A549 (cell line): Measurements from ENCODE around the gene FAM20B. TPM values are rescaled to one million over a fixed set of nuclear protein-coding genes. Genes with fewer than 3 reads are reported as not detected.

Source experiments
- ATAC-seq, 2 experiments: fragments of 200-7000 bp in 1 of 2; fragments of >200 bp in 1 of 2; cut with Nextera tagmentation in 1 of 2; cut with Tn5 transposase in 1 of 2; 3 replicates each; pipeline versions ENCODE4 v1.8.0 to v1.9.1; 2018 to 2020; ENCODE audit warnings: mild to moderate bottlenecking in 1 of 2, moderate library complexity in 1 of 2
- CTCF ChIA-PET: fragments of 300-600 bp; sonication (Branson Sonifier 250); formaldehyde crosslinking; extraction: SDS; loops from one replicate; lab custom pipeline; 2021; ENCODE audit warnings: antibody characterized with exemption, inconsistent platforms; lab: Yijun Ruan, JAX
- POLR2A ChIA-PET: fragments of 350-600 bp; formaldehyde crosslinking; extraction: SDS; loops from one replicate; lab custom pipeline; 2021; ENCODE audit warnings: antibody characterized with exemption, inconsistent platforms; lab: Yijun Ruan, JAX
- DNase-seq, 2 experiments: peaks; one replicate each; pipeline versions ENCODE4 v3.0.0 to v3.0.0-alpha.2; 2011 to 2016; ENCODE audit warnings: low read depth in 1 of 2, low spot score in 1 of 2
- FAIRE-seq: peaks from 2 replicates; lab custom pipeline; 2011; peaks lifted over from hg19 to GRCh38; lab: Jason Lieb, UNC
- H3K27ac ChIP-seq, 2 experiments: fragments of >200 bp; sonication (Bioruptor Twin); formaldehyde crosslinking; 3 replicates each; pipeline ENCODE4 v1.5.1; 2016 to 2017
- H3K4me1 ChIP-seq: fragments of >200 bp; sonication (Bioruptor Twin); formaldehyde crosslinking; 3 replicates; pipeline ENCODE4 v1.6.1; 2016
- H3K4me2 ChIP-seq: fragments of >200 bp; sonication (Bioruptor Twin); formaldehyde crosslinking; 3 replicates; pipeline ENCODE4 v1.6.1; 2016
- H3K4me3 ChIP-seq: fragments of >200 bp; sonication (Bioruptor Twin); formaldehyde crosslinking; 3 replicates; pipeline ENCODE4 v1.5.1; 2016
- H3K9me3 ChIP-seq: fragments of >200 bp; sonication (Bioruptor Twin); formaldehyde crosslinking; 3 replicates; pipeline ENCODE4 v1.6.1; 2016
- ATOH8 ChIP-seq: fragments of 250-450 bp; sonication (Bioruptor Pico); IDR thresholded peaks from 2 replicates; pipeline ENCODE4 v1.5.0; 2020; ENCODE audit warnings: low read depth, mild to moderate bottlenecking, moderate library complexity
- CBX2 ChIP-seq: fragments of 200-600 bp; sonication (generic); IDR thresholded peaks from 2 replicates; pipeline ENCODE4 v1.6.1; 2016; ENCODE audit warnings: low read depth, mild to moderate bottlenecking, borderline replicate concordance
- EHMT2 ChIP-seq: fragments of 200-600 bp; sonication (generic); IDR thresholded peaks from 2 replicates; pipeline ENCODE4 v1.6.1; 2016; ENCODE audit warnings: antibody characterized with exemption, low read depth, mild to moderate bottlenecking, moderate library complexity
- EP300 ChIP-seq, 2 experiments: fragments of >200 bp; sonication (Bioruptor Twin); formaldehyde crosslinking; IDR thresholded peaks; 2 replicates in 1 of 2; 3 replicates in 1 of 2; pipeline ENCODE4 v1.6.1; 2016 to 2017
- ESRRA ChIP-seq: fragments of 150-350 bp; IDR thresholded peaks from 2 replicates; pipeline ENCODE4 v1.6.1; 2014; ENCODE audit warnings: mild to moderate bottlenecking, low read length, borderline replicate concordance
- GATA3 ChIP-seq: IDR thresholded peaks from 2 replicates; pipeline ENCODE4 v1.6.1; 2012; ENCODE audit warnings: borderline replicate concordance
- HMGXB4 ChIP-seq: fragments of 250-450 bp; sonication (Bioruptor Pico); IDR thresholded peaks from 2 replicates; pipeline ENCODE4 v1.5.0; 2021; ENCODE audit warnings: mild to moderate bottlenecking, moderate library complexity, borderline replicate concordance
- HOXA7 ChIP-seq: fragments of 250-450 bp; sonication (Bioruptor Pico); IDR thresholded peaks from 2 replicates; pipeline ENCODE4 v1.5.0; 2020; ENCODE audit warnings: mild to moderate bottlenecking, moderate library complexity
- JUNB ChIP-seq: fragments of >200 bp; sonication (Bioruptor Twin); formaldehyde crosslinking; IDR thresholded peaks from 2 replicates; pipeline ENCODE4 v1.6.1; 2016
- KDM5A ChIP-seq: fragments of 200-600 bp; sonication (generic); IDR thresholded peaks from 2 replicates; pipeline ENCODE4 v1.6.1; 2016; ENCODE audit warnings: antibody characterized with exemption, mild to moderate bottlenecking
- MAFK ChIP-seq: fragments of 450-650 bp; IDR thresholded peaks from 2 replicates; pipeline ENCODE4 v1.6.1; 2014; ENCODE audit not compliant: partially characterized antibody
- MAX ChIP-seq: IDR thresholded peaks from 2 replicates; pipeline ENCODE4 v1.6.1; 2012
- NR3C1 ChIP-seq: fragments of >200 bp; sonication (Bioruptor Twin); formaldehyde crosslinking; IDR thresholded peaks from 3 replicates; pipeline ENCODE4 v1.6.1; 2017
- RAD21 ChIP-seq, 2 experiments: fragments of >200 bp in 1 of 2; sonication (Bioruptor Twin) in 1 of 2; formaldehyde crosslinking in 1 of 2; IDR thresholded peaks in 1 of 2; conservative IDR thresholded peaks in 1 of 2; 2 replicates in 1 of 2; 3 replicates in 1 of 2; pipeline ENCODE4 v1.6.1; 2012 to 2018; ENCODE audit warnings: inconsistent platforms in 1 of 2
- RCOR1 ChIP-seq: fragments of 150-350 bp; IDR thresholded peaks from 2 replicates; pipeline ENCODE4 v1.6.1; 2014; ENCODE audit warnings: antibody characterized with exemption, low read length, low read depth
- SMC3 ChIP-seq: fragments of >200 bp; sonication (Bioruptor Twin); formaldehyde crosslinking; IDR thresholded peaks from 3 replicates; pipeline ENCODE4 v1.6.1; 2018; ENCODE audit warnings: inconsistent platforms
- TFCP2L1 ChIP-seq: fragments of 250-450 bp; sonication (Bioruptor Pico); IDR thresholded peaks from 2 replicates; pipeline ENCODE4 v1.5.0; 2021; ENCODE audit warnings: mild to moderate bottlenecking
- ZFP36 ChIP-seq: fragments of 450-650 bp; IDR thresholded peaks from 2 replicates; pipeline ENCODE4 v1.6.1; 2014; ENCODE audit warnings: borderline replicate concordance; ENCODE audit not compliant: partially characterized antibody
- ZNF302 ChIP-seq: fragments of 250-450 bp; sonication (Bioruptor Pico); IDR thresholded peaks from 2 replicates; pipeline ENCODE4 v1.9.0; 2021; ENCODE audit warnings: inconsistent platforms, mild to moderate bottlenecking, moderate library complexity
- WGBS: methylation state at CpG from one replicate; pipeline ENCODE4 v1.1.6; 2017; ENCODE audit errors: missing lambda C conversion rate; 5-methylcytosine and 5-hydroxymethylcytosine counted together
- polyA plus RNA-seq, 4 experiments: library from polyadenylated mRNA; depleted of rRNA in 3 of 4; stranded (reverse); fragments of >200 nt; fragmentation: RNase III in 1 of 4; extraction: RNeasy Plus Mini Kit Qiagen cat#74134 plus additional on column Dnase treatment in 1 of 4; gene quantifications; 2 replicates in 3 of 4; 3 replicates in 1 of 4; pipeline ENCODE4 v1.2.3, GENCODE V29; 2011 to 2017
- TF ChIP-seq, protein P1 (sequence below): fragments of >200 bp; sonication (Bioruptor Twin); formaldehyde crosslinking; IDR thresholded peaks from 3 replicates; pipeline ENCODE4 v1.5.1; 2016
- TF ChIP-seq, protein P2 (sequence below): fragments of 200-600 bp; sonication (generic); IDR thresholded peaks from 2 replicates; pipeline ENCODE4 v1.6.1; 2016; ENCODE audit warnings: antibody characterized with exemption, mild to moderate bottlenecking, moderate library complexity

The FAM20B gene
- polyA plus RNA-seq, 2 of the 4 experiments (the other 2 are of a cell fraction), result 24.2 to 35.3 TPM

DNA sequence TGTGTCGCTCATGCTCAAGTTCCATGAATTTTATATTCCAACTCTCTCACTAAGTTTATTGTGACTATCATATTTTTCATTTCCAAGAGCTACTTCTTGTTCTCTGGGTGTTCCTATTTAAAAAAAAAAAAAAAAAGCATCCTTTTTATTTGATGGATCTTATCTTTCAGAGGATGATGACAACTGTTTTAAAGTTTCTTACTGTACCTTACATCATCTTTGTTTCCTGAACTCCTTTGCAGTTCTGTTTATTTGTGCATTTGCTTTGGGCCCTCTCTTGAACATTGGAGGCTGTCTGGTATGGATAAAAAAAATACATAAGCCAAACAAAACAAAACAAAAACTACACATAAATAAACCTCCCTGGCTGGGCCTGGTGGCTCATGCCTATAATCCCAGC, 32.1 kb upstream of the FAM20B start (continued):
- no peak for TF ChIP-seq HMGXB4 (CRISPR knock-in tag)
- TF ChIP-seq, all 56 proteins: peak for 0

DNA sequence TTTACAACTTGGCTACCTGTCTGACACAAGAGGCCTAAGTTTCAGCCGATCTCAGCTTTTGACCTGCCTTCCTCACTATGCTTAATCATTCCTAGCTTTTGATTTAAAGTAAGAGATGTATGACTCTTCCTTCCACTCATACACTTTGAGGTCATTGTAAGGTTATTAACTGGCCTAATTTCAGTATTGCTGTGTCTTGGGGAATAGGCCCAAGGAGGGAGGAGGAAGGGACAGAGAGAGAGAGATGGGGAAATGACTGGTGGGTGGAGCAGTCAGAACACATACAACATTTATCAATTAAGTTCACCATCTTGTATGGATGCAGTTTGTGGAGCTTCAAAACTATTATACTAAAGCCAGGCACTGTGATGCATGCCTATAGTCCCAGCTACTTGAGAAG, 28.3 kb upstream of the FAM20B start:
- ATAC-seq (no peak), DNase-seq (no peak), FAIRE-seq (no peak)
- Histone ChIP-seq H3K4me3 (no peak overlapping the region), H3K9me3 (peaks cover 4% of the 10 kb centered on the region; the same call in 1 of the 3 replicates), H3K4me2 (no peak overlapping the region), H3K27ac (no peak overlapping the region), H3K4me1 (peaks cover 2% of the 10 kb centered on the region; the same call in 1 of the 3 replicates)
- ChIA-PET CTCF (interaction anchor here (0.6 to 4.1 kb wide), 5 partner anchors 8 to 465 kb away, joined by 3 to 21 read pairs (median 3); no protein-coding TSS in a partner anchor), POLR2A (no interaction called here)
- whole genome bisulfite sequencing, result 66% methylated on average over 1 of the region's 1 CpG
- TF ChIP-seq JUNB, result no peak
- no peak for TF ChIP-seq ZFP36
- TF ChIP-seq EHMT2, result no peak
- TF ChIP-seq EP300 (IDR thresholded peaks at IDR 0.05), result no peak
- TF ChIP-seq NR3C1, result no peak
- no peak for TF ChIP-seq MAX
- TF ChIP-seq GATA3, result no peak
- no peak for TF ChIP-seq RAD21 (conservative IDR thresholded peaks at IDR 0.05 in 1 of 2, IDR thresholded peaks at IDR 0.05 in 1 of 2)
- no peak for TF ChIP-seq TFCP2L1 (CRISPR knock-in tag)
- TF ChIP-seq ESRRA, result no peak
- TF ChIP-seq ZNF302 (CRISPR knock-in tag), result no peak
- TF ChIP-seq RCOR1, result no peak
- TF ChIP-seq, protein P1, sequence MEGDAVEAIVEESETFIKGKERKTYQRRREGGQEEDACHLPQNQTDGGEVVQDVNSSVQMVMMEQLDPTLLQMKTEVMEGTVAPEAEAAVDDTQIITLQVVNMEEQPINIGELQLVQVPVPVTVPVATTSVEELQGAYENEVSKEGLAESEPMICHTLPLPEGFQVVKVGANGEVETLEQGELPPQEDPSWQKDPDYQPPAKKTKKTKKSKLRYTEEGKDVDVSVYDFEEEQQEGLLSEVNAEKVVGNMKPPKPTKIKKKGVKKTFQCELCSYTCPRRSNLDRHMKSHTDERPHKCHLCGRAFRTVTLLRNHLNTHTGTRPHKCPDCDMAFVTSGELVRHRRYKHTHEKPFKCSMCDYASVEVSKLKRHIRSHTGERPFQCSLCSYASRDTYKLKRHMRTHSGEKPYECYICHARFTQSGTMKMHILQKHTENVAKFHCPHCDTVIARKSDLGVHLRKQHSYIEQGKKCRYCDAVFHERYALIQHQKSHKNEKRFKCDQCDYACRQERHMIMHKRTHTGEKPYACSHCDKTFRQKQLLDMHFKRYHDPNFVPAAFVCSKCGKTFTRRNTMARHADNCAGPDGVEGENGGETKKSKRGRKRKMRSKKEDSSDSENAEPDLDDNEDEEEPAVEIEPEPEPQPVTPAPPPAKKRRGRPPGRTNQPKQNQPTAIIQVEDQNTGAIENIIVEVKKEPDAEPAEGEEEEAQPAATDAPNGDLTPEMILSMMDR, result no peak
- TF ChIP-seq, protein P2, sequence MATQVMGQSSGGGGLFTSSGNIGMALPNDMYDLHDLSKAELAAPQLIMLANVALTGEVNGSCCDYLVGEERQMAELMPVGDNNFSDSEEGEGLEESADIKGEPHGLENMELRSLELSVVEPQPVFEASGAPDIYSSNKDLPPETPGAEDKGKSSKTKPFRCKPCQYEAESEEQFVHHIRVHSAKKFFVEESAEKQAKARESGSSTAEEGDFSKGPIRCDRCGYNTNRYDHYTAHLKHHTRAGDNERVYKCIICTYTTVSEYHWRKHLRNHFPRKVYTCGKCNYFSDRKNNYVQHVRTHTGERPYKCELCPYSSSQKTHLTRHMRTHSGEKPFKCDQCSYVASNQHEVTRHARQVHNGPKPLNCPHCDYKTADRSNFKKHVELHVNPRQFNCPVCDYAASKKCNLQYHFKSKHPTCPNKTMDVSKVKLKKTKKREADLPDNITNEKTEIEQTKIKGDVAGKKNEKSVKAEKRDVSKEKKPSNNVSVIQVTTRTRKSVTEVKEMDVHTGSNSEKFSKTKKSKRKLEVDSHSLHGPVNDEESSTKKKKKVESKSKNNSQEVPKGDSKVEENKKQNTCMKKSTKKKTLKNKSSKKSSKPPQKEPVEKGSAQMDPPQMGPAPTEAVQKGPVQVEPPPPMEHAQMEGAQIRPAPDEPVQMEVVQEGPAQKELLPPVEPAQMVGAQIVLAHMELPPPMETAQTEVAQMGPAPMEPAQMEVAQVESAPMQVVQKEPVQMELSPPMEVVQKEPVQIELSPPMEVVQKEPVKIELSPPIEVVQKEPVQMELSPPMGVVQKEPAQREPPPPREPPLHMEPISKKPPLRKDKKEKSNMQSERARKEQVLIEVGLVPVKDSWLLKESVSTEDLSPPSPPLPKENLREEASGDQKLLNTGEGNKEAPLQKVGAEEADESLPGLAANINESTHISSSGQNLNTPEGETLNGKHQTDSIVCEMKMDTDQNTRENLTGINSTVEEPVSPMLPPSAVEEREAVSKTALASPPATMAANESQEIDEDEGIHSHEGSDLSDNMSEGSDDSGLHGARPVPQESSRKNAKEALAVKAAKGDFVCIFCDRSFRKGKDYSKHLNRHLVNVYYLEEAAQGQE, result no peak
- no peak for TF ChIP-seq SMC3
- no peak for TF ChIP-seq ATOH8 (CRISPR knock-in tag)
- TF ChIP-seq MAFK, result no peak
- no peak for TF ChIP-seq HOXA7 (CRISPR knock-in tag)
- no peak for TF ChIP-seq KDM5A
- TF ChIP-seq CBX2, result no peak
